ENCODE measurements around the gene CTNNA3.
"Not testable (repeated sequence)": the region's sequence is repeated elsewhere in the genome, so short reads cannot be mapped to it uniquely, and the experiment has no call there.

The CTNNA3 gene

DNA sequence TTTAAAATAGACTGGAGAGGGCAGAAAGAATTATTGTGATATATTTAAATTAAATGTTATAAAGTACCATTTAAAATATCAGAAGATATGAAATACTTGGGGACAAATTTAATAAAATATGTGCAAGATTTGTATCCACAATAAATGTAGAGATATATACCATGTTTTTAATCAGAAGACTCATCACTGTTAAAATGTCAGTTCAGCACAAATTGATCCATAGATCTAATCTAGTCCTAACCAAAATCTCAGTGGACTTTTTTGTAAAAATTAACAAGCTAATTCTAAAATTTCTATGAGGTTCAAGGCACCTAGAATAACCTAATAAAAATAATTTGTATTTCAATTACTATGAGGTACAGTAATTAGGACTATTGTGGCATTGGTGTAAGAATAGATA is 96.4 kb downstream of the CTNNA3 start:
- DNase-seq = no peak

GRCh38 chr10:67596641-67597040 is 99.4 kb downstream of the CTNNA3 start:
- no peak for DNase-seq

GRCh38 chr10:67587771-67588170 is 108.2 kb downstream of the CTNNA3 start:
- DNase-seq = no peak

GRCh38 chr10:67575532-67575931 is 120.5 kb downstream of the CTNNA3 start:
- no peak for DNase-seq

- DNase-seq = no peak
These were observed 122.5 kb downstream of the CTNNA3 start for GRCh38 chr10:67573484-67573883.

DNA sequence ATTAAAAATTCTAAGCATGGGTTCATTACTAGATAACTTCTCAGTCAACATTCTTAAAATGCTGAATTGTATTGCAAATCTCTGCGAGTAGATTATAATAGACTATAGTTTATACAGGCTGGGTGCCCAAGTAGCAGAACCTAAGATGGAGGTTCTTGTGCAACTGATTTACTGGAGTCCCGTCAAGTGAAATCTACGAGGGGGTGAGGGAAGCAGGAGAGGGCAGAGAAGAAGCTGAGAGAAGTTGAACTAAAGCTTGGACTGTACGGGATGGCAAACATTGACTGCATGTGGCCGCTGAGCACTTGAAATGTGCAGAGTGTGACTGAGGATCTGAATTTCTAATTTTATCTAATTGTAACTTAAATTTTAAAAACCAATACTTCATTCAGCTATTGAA is 124.5 kb downstream of the CTNNA3 start:
- no peak for DNase-seq

DNA sequence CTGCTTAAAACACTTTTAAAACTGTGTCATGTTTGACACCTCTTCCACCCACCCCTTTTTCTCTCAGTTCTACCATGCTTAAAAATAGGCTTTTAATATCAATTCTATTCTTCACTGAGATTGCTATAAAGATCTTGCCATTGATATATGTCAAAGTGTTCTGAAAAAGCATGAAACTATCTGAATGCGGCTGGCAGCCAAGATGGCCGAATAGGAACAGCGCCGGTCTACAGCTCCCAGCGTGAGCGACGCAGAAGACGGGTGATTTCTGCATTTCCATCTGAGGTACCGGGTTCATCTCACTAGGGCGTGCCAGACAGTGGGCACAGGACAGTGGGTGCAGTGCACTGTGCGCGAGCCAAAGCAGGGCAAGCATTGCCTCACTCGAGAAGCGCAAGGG is 137.7 kb downstream of the CTNNA3 start:
- DNase-seq = not testable (repeated sequence)

GRCh38 chr10:67553254-67553653 is 142.7 kb downstream of the CTNNA3 start:
- DNase-seq = no peak

DNA sequence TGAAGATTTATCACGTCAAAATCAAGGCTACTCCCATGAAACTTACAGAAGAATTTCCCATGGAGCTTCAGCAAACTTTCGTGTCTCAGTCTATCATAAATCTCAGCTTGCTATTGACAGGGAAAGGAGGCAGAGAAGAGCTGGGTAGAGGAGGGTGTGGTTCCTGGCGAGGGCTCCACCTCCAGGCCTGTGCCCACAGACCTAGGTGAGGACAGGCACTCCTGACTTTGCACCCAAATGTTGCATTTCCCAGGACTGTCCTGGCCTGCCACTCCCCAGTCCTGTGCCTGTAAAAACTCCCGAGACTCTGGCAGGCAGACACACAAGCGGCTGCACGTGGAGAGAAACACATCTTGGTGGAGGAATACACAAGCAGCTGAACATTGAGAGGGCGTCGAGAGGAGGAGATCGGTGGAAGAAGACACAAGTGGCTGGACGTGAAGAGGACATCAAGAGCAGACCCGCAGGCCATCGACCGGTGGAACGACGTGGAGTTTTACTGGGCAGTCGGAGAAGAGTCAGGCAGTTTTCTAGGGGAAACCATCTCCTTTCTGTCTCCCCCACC is 145.1 kb downstream of the CTNNA3 start:
- no peak for DNase-seq

- no peak for DNase-seq
These were observed 145.9 kb downstream of the CTNNA3 start for GRCh38 chr10:67550046-67550445.

DNA sequence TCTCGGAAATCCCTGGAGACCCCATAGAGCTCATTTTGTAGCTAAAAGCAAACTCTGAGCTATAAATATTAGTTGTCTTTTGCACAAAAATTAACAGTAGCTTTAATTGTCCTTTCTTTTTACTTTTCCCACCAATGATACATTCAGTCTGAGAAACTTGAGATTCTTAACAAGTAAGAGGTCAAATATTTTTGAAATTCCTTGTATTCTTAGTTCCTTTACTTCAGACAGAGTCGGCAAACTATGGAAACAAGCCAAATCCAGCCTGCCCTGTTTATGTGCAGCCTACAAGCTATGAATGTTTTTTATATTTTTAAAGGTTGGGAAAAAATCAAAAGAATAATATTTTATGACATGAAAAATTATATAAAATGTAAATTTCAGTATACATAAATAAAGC is 146.6 kb downstream of the CTNNA3 start:
- no peak for DNase-seq

DNA sequence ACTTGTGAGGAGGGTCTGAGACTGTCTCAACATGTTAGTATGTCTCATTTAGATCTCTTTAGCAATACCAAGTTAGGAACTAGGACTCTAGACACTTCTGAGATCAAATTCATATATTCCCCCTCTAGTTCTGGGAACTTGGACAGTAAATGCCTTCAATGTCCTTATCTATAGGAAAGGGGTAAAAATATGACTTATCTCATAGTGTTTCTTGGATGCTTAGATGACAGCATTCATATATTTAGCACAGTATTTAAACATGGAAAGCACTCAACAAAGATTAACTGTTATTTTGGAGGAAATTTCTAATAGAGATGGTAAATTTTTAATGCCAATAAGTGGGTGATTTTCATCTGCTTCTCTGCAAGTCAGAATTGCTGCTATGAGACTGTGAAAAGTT is 154.6 kb downstream of the CTNNA3 start:
- DNase-seq = no peak

GRCh38 chr10:67539312-67539711 is 156.7 kb downstream of the CTNNA3 start:
- DNase-seq = no peak

DNA sequence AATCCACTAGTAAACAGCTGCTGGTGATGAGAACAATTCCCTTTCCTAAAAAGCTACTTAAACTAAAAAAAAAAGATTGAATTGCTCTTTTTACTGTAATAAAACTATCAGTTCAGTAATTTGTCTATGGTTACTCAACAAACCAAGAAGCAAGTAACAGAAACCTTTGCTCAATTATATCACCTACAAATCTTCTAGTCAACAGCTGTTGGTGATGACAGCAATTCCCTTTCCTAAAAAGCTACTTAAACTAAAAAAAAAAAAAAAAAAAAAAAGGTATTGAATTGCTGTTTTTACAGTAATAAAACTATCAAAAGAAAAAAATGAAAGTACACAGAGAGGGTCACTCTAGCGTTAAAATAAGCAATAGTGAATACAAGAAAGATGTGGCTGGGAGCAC is 158.1 kb downstream of the CTNNA3 start:
- DNase-seq = no peak

- no peak for DNase-seq
These were observed 162.6 kb downstream of the CTNNA3 start for GRCh38 chr10:67533376-67533775.

- DNase-seq = not testable (repeated sequence)
These were observed 165.0 kb downstream of the CTNNA3 start for GRCh38 chr10:67530990-67531389.

- no peak for DNase-seq
These were observed 168.6 kb downstream of the CTNNA3 start for GRCh38 chr10:67527351-67527750.

DNA sequence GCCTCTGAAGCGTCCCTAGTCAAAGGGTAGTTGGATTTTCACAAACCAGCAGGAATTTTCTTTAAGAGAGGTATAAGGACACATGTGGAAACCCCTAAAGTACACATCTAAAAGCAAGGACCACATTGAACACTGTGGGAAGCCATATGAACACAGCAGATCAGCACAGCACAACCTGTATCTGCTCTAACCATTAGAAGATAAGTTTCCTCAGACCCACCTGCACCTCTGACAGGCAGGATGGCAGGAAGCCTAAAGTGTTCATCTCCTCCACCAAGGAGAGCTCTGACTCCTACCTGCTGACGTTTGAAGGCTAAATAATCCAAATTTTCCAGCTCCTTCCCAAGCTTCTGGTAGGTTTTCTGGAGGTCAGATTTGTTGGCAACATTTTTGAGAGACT is 174.4 kb downstream of the CTNNA3 start:
- no peak for DNase-seq

GRCh38 chr10:67520924-67521520 is 175.0 kb downstream of the CTNNA3 start:
- peak; percentile 63 to 65 for DNase-seq

- no peak for DNase-seq
These were observed 176.6 kb downstream of the CTNNA3 start for GRCh38 chr10:67519434-67519833.

GRCh38 chr10:67518756-67519155 is 177.2 kb downstream of the CTNNA3 start:
- no peak for DNase-seq

DNA sequence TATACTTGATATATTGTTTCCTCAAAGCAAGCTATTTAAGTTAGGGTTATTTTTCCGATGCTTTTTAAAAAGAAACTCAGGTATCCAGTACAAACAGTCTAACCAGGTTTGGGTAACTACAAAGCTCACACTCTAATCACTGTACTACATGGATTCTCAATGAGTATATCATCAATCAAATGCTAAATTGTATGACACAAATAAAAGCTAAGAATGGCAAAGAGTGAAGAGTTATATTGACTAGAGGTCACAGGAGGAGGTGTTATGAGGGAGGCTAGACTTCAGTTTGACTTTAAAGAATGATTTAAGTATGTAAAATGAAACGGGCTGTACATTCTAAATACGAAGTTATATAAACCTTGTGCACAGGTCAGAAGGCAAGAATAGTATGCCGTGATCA is 178.0 kb downstream of the CTNNA3 start:
- no peak for DNase-seq

DNA sequence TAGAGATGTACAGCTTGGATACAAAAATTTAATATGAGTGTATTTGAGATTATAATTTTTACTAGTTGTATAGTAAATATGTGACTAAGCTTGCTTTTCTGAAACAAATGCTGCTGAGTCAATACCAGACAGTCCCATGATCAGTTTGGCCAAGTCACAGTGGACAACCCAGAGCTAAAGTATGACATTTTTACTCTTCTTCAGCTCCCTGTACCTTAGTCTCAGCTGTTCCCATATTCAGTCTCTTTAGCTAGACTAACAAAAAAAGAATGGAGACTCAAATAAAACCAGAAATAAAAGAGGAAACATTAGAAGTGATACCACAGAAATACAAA is 189.3 kb downstream of the CTNNA3 start:
- no peak for DNase-seq

GRCh38 chr10:67506083-67506756 is 189.8 kb downstream of the CTNNA3 start:
- DNase-seq = peak in 1 of 2 experiments; percentile 8
